WTC11 (cell line): ENCODE measurements around the gene ERGIC3. TPM values are rescaled to one million over a fixed set of nuclear protein-coding genes. Genes with fewer than 3 reads are reported as not detected.

ENCODE experiments used
- ATAC-seq: fragments of 200-7000 bp; cut with Tn5 transposase; 2 replicates; pipeline ENCODE4 v1.10.0; 2021; ENCODE audit warnings: mild to moderate bottlenecking, moderate library complexity
- CTCF ChIA-PET: fragments of 300-600 bp; sonication (Branson Sonifier 250); formaldehyde crosslinking; loops from one replicate; lab custom pipeline; 2021; ENCODE audit warnings: antibody characterized with exemption; lab: Charles Lee
- POLR2A ChIA-PET: fragments of 350-600 bp; sonication (Branson Sonifier 250); formaldehyde crosslinking; loops from one replicate; lab custom pipeline; 2021; ENCODE audit warnings: antibody characterized with exemption; lab: Charles Lee
- DNase-seq: peaks from one replicate; pipeline ENCODE4 v3.0.0; 2021; ENCODE audit warnings: low spot score
- H3K27ac Mint-ChIP-seq: 2 replicates; pipeline ENCODE4 v1.8.0; 2021; ENCODE audit warnings: mixed read lengths
- H3K27me3 Mint-ChIP-seq: 2 replicates; pipeline ENCODE4 v1.8.0; 2021; ENCODE audit warnings: low read depth, mild to moderate bottlenecking, moderate library complexity, mixed read lengths
- H3K36me3 Mint-ChIP-seq: 2 replicates; pipeline ENCODE4 v1.8.0; 2021; ENCODE audit warnings: mixed read lengths
- H3K4me1 Mint-ChIP-seq: 2 replicates; pipeline ENCODE4 v1.8.0; 2022; ENCODE audit warnings: mixed read lengths
- H3K4me3 Mint-ChIP-seq: 2 replicates; pipeline ENCODE4 v1.8.0; 2021; ENCODE audit warnings: mild to moderate bottlenecking, moderate library complexity, mixed read lengths
- H3K9me3 Mint-ChIP-seq: 2 replicates; pipeline ENCODE4 v1.8.0; 2021; ENCODE audit warnings: mixed read lengths
- AFF4 ChIP-seq: sonication (generic); formaldehyde crosslinking; IDR thresholded peaks from 2 replicates; pipeline ENCODE4 v1.8.1; 2023; ENCODE audit warnings: mild to moderate bottlenecking, missing genetic modification reagents, borderline replicate concordance
- ATF3 ChIP-seq: sonication (generic); formaldehyde crosslinking; conservative IDR thresholded peaks from 2 replicates; pipeline ENCODE4 v1.8.1; 2022; ENCODE audit warnings: mild to moderate bottlenecking, missing genetic modification reagents
- E2F1 ChIP-seq: sonication (generic); formaldehyde crosslinking; IDR thresholded peaks from 2 replicates; pipeline ENCODE4 v1.8.0; 2022; ENCODE audit warnings: mild to moderate bottlenecking, missing genetic modification reagents
- ELF4 ChIP-seq: sonication (generic); formaldehyde crosslinking; IDR thresholded peaks from 2 replicates; pipeline ENCODE4 v1.8.1; 2022; ENCODE audit warnings: low read depth, mild to moderate bottlenecking, moderate library complexity, missing genetic modification reagents
- ETV6 ChIP-seq: sonication (generic); formaldehyde crosslinking; IDR thresholded peaks from 2 replicates; pipeline ENCODE4 v1.8.1; 2022; ENCODE audit warnings: mild to moderate bottlenecking, missing genetic modification reagents
- GRHL2 ChIP-seq: fragments of 250-450 bp; sonication (Bioruptor Pico); IDR thresholded peaks from 2 replicates; pipeline ENCODE4 v1.8.0; 2022; ENCODE audit warnings: mild to moderate bottlenecking, moderate library complexity; ENCODE audit not compliant: insufficient replicate concordance, severe bottlenecking
- HMGA2 ChIP-seq: fragments of 250-450 bp; sonication (Bioruptor Pico); IDR thresholded peaks from 2 replicates; pipeline ENCODE4 v1.4.0; 2021; ENCODE audit warnings: mild to moderate bottlenecking, moderate library complexity
- IRF2 ChIP-seq: sonication (generic); formaldehyde crosslinking; IDR thresholded peaks from 2 replicates; pipeline ENCODE4 v1.8.0; 2022; ENCODE audit warnings: low read depth, missing genetic modification reagents, borderline replicate concordance
- JUN ChIP-seq: sonication (generic); formaldehyde crosslinking; IDR thresholded peaks from 2 replicates; pipeline ENCODE4 v1.8.0; 2023; ENCODE audit warnings: mild to moderate bottlenecking, missing genetic modification reagents
- MXD4 ChIP-seq: fragments of 250-450 bp; sonication (Bioruptor Pico); IDR thresholded peaks from 2 replicates; pipeline ENCODE4 v1.8.0; 2021; ENCODE audit warnings: mild to moderate bottlenecking, moderate library complexity, borderline replicate concordance
- MYBL2 ChIP-seq: sonication (generic); formaldehyde crosslinking; IDR thresholded peaks from 2 replicates; pipeline ENCODE4 v1.8.1; 2023; ENCODE audit warnings: mild to moderate bottlenecking, moderate library complexity, missing genetic modification reagents
- NR2C2 ChIP-seq: sonication (generic); formaldehyde crosslinking; IDR thresholded peaks from 2 replicates; pipeline ENCODE4 v1.8.0; 2022; ENCODE audit warnings: mild to moderate bottlenecking, missing genetic modification reagents
- SMAD4 ChIP-seq: sonication (generic); formaldehyde crosslinking; IDR thresholded peaks from 2 replicates; pipeline ENCODE4 v1.8.0; 2022; ENCODE audit warnings: mild to moderate bottlenecking, missing genetic modification reagents
- SOX15 ChIP-seq: fragments of 250-450 bp; sonication (Bioruptor Pico); IDR thresholded peaks from 2 replicates; pipeline ENCODE4 v1.9.0; 2021; ENCODE audit warnings: mild to moderate bottlenecking
- SP1 ChIP-seq: sonication (generic); formaldehyde crosslinking; conservative IDR thresholded peaks from 2 replicates; pipeline ENCODE4 v1.8.1; 2022; ENCODE audit warnings: missing genetic modification reagents
- TCF7 ChIP-seq: sonication (generic); formaldehyde crosslinking; IDR thresholded peaks from 2 replicates; pipeline ENCODE4 v1.8.0; 2022; ENCODE audit warnings: mild to moderate bottlenecking, low read depth, missing genetic modification reagents, moderate library complexity
- USF2 ChIP-seq: sonication (generic); formaldehyde crosslinking; IDR thresholded peaks from 2 replicates; pipeline ENCODE4 v1.8.1; 2023; ENCODE audit warnings: mild to moderate bottlenecking, missing genetic modification reagents, moderate library complexity
- ZNF317 ChIP-seq: sonication (generic); formaldehyde crosslinking; IDR thresholded peaks from 2 replicates; pipeline ENCODE4 v1.8.1; 2023; ENCODE audit warnings: low read depth, mild to moderate bottlenecking, moderate library complexity, missing genetic modification reagents, borderline replicate concordance
- ZNF396 ChIP-seq: fragments of 250-450 bp; sonication (Bioruptor Pico); IDR thresholded peaks from 2 replicates; pipeline ENCODE4 v1.8.0; 2021; ENCODE audit warnings: mild to moderate bottlenecking, moderate library complexity, borderline replicate concordance
- ZNF416 ChIP-seq: fragments of 250-450 bp; sonication (Bioruptor Pico); IDR thresholded peaks from 2 replicates; pipeline ENCODE4 v1.9.0; 2021; ENCODE audit warnings: mild to moderate bottlenecking, inconsistent platforms
- ZNF532 ChIP-seq: fragments of 250-450 bp; sonication (Bioruptor Pico); IDR thresholded peaks from 2 replicates; pipeline ENCODE4 v1.9.0; 2021; ENCODE audit warnings: mild to moderate bottlenecking, borderline replicate concordance
- total RNA-seq: library from RNA; stranded (reverse); gene quantifications from 3 replicates; pipeline ENCODE4 v1.2.3, GENCODE V29; 2021

The ERGIC3 gene
- total RNA-seq, 1 experiment from 2014 or later, result 168 TPM

GRCh38 chr20:35503281-35503680, 38.6 kb upstream of the ERGIC3 start:
- TF ChIP-seq ELF4 (CRISPR knock-in tag) (no peak), IRF2 (CRISPR knock-in tag) (no peak), ZNF416 (no peak), NR2C2 (no peak), SMAD4 (CRISPR knock-in tag) (no peak), ZNF532 (no peak), ETV6 (CRISPR knock-in tag) (no peak), MYBL2 (no peak), TCF7 (CRISPR knock-in tag) (no peak), GRHL2 (CRISPR knock-in tag) (no peak), MXD4 (no peak)
- Mint-ChIP-seq H3K27me3 (no peaks in the 10 kb centered on the region), H3K4me1 (no peaks in the 10 kb centered on the region), H3K9me3 (no peaks in the 10 kb centered on the region), H3K27ac (no peak overlapping the region), H3K4me3 (no peak overlapping the region), H3K36me3 (peaks cover 61% of the 10 kb centered on the region)
- ChIA-PET POLR2A (no interaction called here), CTCF (no interaction called here)
- no peak for DNase-seq
- no peak for ATAC-seq

- ChIA-PET CTCF (no interaction called here), POLR2A (no interaction called here)
- no peak for ATAC-seq
- no peaks in the 10 kb centered on the region for H3K4me1 Mint-ChIP-seq
- no peak for TF ChIP-seq SP1 (CRISPR knock-in tag)
- TF ChIP-seq SOX15, result no peak
- TF ChIP-seq E2F1 (CRISPR knock-in tag), result no peak
- no peak for TF ChIP-seq ZNF396 (CRISPR knock-in tag)
- TF ChIP-seq MYBL2, result no peak
- no peak for TF ChIP-seq JUN (CRISPR knock-in tag)
- no peak overlapping the region for H3K27ac Mint-ChIP-seq
- H3K27me3 Mint-ChIP-seq, result no peaks in the 10 kb centered on the region
- H3K4me3 Mint-ChIP-seq, result no peak overlapping the region
- H3K9me3 Mint-ChIP-seq, result no peaks in the 10 kb centered on the region
- H3K36me3 Mint-ChIP-seq, result peaks cover 62% of the 10 kb centered on the region
- DNase-seq, result no peak
Observed at GRCh38 chr20:35503841-35504561, 37.9 kb upstream of the ERGIC3 start.

- H3K36me3 Mint-ChIP-seq, result peaks cover 61% of the 10 kb centered on the region
- H3K4me1 Mint-ChIP-seq, result no peaks in the 10 kb centered on the region
- H3K27ac Mint-ChIP-seq, result no peak overlapping the region
- H3K9me3 Mint-ChIP-seq, result no peaks in the 10 kb centered on the region
- ChIA-PET POLR2A (interaction anchor here (0.7 kb wide), 1 partner anchor 35 kb away, joined by 3 read pairs; no protein-coding TSS in a partner anchor), CTCF (no interaction called here)
- no peaks in the 10 kb centered on the region for H3K27me3 Mint-ChIP-seq
- ATAC-seq (no peak), DNase-seq (no peak)
- H3K4me3 Mint-ChIP-seq, result no peak overlapping the region
- TF ChIP-seq ATF3 (CRISPR knock-in tag), result no peak
- no peak for TF ChIP-seq ZNF317
- TF ChIP-seq AFF4 (CRISPR knock-in tag), result no peak
- TF ChIP-seq HMGA2 (CRISPR knock-in tag), result no peak
- TF ChIP-seq USF2 (CRISPR knock-in tag), result no peak
Observed at GRCh38 chr20:35504751-35505150, 37.1 kb upstream of the ERGIC3 start.
